Measurements from ENCODE around the gene POLR1A. TPM values are rescaled to one million over a fixed set of nuclear protein-coding genes. Genes with fewer than 3 reads are reported as not detected.

The POLR1A gene
- total RNA-seq, 6 donors from 2014 or later = 12.0 to 25.8 (median 22.1) TPM

DNA sequence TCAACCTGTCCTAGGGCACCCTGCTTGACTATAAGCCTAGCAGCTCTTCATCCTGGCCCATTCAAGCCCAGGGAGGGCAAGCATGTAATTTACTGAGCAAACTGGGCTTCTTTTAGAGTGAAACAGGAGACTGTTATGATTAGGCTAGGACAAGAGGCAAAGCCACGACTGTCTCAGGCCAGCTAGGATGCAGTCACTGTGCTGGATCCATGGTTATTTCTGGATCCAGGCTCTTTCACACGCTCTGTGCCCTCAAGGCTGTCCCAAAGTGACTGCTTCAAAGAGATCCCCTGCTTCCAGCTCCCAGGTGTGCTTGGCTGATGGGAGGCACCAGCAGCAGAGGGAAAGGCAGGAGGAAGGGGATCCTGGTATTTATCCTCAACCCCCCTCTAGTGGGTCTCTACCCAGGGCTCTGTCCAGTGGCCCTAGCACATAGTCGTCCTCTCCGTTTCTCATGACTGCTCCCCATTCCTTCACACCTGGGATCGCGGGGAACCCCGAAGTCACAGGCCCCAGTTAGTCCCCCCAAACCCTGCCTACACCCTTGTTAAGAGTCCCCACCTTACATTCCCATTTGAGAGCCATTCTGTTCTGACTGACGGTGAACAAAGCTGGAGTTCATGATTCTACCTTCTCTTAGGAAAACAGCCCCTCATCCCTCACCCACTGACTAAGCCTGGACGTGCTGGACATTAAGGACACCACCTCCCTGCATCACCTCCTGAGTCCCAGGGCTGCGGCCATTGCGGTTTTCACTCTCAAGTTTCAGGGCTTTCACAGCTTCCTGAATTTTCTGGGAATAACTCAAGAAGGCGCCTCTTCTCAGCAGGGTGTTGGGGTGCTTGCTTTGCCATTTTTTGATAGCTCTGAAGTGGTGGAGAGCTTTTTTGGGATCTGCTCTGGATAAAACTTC lies 63.2 kb downstream of the POLR1A start:
- WGBS, 2 donors = 90 to 94% methylated on average over 11 to 12 of the region's 12 CpGs
- TF ChIP-seq EP300 (IDR thresholded peaks at IDR 0.05) = no peak
- TF ChIP-seq POLR2A (IDR thresholded peaks at IDR 0.05) = no peak
- TF ChIP-seq POLR2AphosphoS5 (IDR thresholded peaks at IDR 0.05) = no peak
- TF ChIP-seq, protein P1, sequence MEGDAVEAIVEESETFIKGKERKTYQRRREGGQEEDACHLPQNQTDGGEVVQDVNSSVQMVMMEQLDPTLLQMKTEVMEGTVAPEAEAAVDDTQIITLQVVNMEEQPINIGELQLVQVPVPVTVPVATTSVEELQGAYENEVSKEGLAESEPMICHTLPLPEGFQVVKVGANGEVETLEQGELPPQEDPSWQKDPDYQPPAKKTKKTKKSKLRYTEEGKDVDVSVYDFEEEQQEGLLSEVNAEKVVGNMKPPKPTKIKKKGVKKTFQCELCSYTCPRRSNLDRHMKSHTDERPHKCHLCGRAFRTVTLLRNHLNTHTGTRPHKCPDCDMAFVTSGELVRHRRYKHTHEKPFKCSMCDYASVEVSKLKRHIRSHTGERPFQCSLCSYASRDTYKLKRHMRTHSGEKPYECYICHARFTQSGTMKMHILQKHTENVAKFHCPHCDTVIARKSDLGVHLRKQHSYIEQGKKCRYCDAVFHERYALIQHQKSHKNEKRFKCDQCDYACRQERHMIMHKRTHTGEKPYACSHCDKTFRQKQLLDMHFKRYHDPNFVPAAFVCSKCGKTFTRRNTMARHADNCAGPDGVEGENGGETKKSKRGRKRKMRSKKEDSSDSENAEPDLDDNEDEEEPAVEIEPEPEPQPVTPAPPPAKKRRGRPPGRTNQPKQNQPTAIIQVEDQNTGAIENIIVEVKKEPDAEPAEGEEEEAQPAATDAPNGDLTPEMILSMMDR (IDR thresholded peaks at IDR 0.05) = no peak
- H3K9me3 ChIP-seq = no peaks in the 10 kb centered on the region

DNA sequence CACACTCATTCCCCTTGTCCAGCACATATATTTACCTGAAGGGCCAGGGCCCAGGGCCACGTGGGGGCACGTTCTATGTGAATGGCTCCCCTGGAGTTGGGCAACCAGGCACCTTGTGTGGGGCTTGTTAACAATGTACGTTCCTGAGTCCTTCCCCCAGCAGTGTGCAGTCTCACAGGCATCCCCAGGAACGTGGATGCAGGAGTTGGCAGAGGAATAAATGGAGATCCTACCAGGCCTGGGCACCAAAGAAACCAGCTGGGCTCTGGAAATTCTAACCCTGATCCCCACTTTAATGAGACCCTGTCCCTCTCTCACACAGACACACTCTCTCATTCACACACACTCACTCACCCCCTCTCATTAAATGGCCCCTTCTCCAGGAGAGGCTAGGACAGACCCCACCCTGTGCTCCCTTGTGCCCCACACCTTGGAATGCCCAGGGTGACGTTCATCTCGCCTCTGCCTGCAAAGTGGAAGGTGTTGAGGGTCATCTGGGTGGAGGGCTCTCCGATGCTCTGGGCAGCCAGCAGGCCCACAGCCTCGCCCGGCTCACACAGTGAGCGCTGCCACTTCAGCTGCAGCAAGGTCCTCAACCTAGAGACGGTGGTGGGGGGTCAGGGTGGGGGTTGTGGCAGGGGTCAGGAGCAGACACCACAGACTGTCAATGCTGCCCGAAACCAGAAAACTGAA lies 65.6 kb downstream of the POLR1A start:
- no peaks in the 10 kb centered on the region for H3K9me3 ChIP-seq
- peaks cover 0 to 64% (median 37%) of the 10 kb centered on the region in 4 donors for H3K36me3 ChIP-seq
- TF ChIP-seq POLR2AphosphoS5 (IDR thresholded peaks at IDR 0.05) (no peak), POLR2A (IDR thresholded peaks at IDR 0.05) (no peak), EP300 (IDR thresholded peaks at IDR 0.05) (no peak)
- TF ChIP-seq, protein P1 (IDR thresholded peaks at IDR 0.05) = no peak
- ATAC-seq (ENCODE audit: low FRiP score in 2 of 2) (no peak), DNase-seq (no peak)
- peak overlapping the region in 2 of 4 donors; percentile 90 to 96 for H3K27ac ChIP-seq
- no peak overlapping the region for H3K4me3 ChIP-seq
- no peaks in the 10 kb centered on the region for H3K27me3 ChIP-seq
- WGBS, 2 donors = 83 to 94% methylated on average over 12 of the region's 12 CpGs
- H3K4me1 ChIP-seq = peaks cover 38 to 44% (median 40%) of the 10 kb centered on the region in 4 donors

More for the DNA sequence above, 63.2 kb downstream of the POLR1A start:
- ATAC-seq (ENCODE audit: low FRiP score in 2 of 2) = no peak
- Histone ChIP-seq H3K4me3 (no peak overlapping the region), H3K27ac (no peak overlapping the region), H3K27me3 (no peaks in the 10 kb centered on the region), H3K4me1 (peaks cover 14 to 25% (median 16%) of the 10 kb centered on the region in 4 donors), H3K36me3 (peaks cover 0 to 88% (median 51%) of the 10 kb centered on the region in 4 donors)
- no peak for DNase-seq

DNA sequence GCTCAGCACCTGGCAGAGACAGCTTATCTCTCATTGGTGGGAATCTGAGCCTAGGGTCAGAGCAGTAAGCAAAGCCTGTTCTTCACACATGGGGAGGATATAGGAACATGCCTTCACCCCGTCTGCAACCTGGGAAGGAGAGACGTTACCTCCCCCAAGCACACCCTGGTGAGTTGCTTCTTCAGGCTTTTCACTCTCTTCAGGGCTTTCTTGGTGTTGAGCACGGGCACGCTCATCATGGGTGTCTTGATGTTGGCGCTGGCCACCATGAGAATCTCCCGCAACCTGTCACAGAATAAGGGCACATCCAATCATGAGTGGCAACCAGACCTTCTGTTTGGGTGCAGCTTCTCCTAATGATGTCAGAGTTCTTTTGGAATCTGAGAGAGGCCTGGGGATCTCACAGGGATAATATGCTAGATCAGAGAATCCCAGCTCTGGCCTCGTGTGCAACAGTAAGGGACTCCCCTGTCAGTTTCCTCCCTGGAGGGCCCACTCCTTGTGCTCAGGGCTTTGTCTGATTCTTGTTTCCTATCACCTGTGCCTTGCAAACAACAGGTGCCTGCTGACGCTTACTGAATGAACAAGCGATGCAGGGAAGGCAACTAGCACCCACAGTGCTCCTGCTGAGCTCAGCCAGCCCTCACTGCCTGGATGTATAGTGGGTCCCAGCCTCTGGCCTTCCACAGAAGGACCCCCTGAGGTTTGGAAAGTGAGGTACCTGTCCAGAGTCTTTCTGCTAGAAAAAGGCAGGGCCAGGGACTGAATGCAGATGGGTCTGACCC lies 66.3 kb downstream of the POLR1A start:
- no peak for DNase-seq
- peaks cover 39 to 52% (median 47%) of the 10 kb centered on the region in 4 donors for H3K4me1 ChIP-seq
- no peak overlapping the region for H3K4me3 ChIP-seq

More for the DNA sequence above, 66.3 kb downstream of the POLR1A start:
- ATAC-seq (ENCODE audit: low FRiP score in 2 of 2) = no peak
- H3K36me3 ChIP-seq = peaks cover 0 to 57% (median 33%) of the 10 kb centered on the region in 4 donors
- WGBS, 2 donors = 97 to 100% methylated on average over 5 to 9 of the region's 9 CpGs
- TF ChIP-seq, protein P1 (IDR thresholded peaks at IDR 0.05) = no peak
- TF ChIP-seq POLR2AphosphoS5 (IDR thresholded peaks at IDR 0.05) (no peak), POLR2A (IDR thresholded peaks at IDR 0.05) (no peak), EP300 (IDR thresholded peaks at IDR 0.05) (no peak)
- H3K27me3 ChIP-seq = no peaks in the 10 kb centered on the region
- peak overlapping the region in 3 of 4 donors; percentile 90 to 96 (median 96) for H3K27ac ChIP-seq
- H3K9me3 ChIP-seq = no peaks in the 10 kb centered on the region

All from upper lobe of left lung (tissue), 6 donors.